ENCODE measurements around the gene RTN4R. TPM values are rescaled to one million over a fixed set of nuclear protein-coding genes. Genes with fewer than 3 reads are reported as not detected.

Gene RTN4R
- total and polyA plus RNA-seq, 9 of the 15 experiments (the other 6 are each of a cell fraction or from before 2014, with no cell fraction given): 0.04 to 2.8 (median 1.4) TPM; not detected in 3

DNA sequence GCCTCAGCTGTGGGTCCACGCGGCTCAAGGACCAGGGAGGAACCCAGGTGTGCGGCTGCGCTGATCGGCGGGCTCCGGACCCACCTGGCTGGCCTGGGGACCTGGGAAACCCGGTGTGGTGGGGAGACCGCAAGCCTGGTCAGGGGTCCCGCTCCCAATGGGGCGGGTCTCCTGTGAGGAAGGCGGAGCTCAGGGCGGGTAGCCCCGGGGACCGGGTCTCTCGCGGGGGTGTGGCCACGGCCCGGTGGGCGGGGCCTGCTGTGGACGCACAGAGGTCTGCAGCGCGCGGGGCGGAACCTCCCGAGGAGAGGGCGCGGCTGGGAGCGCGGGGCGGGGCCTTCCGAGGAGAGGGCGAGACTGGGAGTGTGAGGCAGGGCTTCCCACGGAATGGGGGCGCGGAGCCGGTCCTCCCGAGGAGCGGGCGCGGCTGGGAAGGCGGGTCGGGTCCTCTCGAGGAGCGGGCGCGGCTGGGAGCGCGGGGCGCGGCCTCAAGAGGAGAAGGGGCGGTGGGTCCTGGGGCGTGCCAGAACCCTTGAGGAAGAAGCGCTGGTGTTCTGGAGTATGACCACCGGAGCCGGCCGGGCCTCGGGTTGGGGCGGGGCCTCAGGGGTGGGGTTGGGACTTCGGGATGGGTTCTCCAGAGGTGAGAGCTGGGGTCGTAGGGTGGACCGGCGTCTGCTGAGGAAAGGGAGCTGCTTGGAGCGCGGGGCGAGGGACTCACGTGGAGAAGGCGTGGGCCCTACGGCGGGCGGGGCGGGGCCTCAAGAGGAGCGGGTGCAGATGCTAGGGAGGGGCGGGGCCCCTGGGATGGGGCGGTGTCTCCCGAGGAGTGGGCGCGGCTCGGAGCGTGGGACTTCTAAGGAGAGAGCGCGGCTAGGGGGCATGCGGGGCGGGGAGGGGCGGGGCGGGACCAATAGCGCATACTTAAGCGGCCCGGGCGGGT is 31.0 kb upstream of the RTN4R start (continued):
- TF ChIP-seq, protein P1, sequence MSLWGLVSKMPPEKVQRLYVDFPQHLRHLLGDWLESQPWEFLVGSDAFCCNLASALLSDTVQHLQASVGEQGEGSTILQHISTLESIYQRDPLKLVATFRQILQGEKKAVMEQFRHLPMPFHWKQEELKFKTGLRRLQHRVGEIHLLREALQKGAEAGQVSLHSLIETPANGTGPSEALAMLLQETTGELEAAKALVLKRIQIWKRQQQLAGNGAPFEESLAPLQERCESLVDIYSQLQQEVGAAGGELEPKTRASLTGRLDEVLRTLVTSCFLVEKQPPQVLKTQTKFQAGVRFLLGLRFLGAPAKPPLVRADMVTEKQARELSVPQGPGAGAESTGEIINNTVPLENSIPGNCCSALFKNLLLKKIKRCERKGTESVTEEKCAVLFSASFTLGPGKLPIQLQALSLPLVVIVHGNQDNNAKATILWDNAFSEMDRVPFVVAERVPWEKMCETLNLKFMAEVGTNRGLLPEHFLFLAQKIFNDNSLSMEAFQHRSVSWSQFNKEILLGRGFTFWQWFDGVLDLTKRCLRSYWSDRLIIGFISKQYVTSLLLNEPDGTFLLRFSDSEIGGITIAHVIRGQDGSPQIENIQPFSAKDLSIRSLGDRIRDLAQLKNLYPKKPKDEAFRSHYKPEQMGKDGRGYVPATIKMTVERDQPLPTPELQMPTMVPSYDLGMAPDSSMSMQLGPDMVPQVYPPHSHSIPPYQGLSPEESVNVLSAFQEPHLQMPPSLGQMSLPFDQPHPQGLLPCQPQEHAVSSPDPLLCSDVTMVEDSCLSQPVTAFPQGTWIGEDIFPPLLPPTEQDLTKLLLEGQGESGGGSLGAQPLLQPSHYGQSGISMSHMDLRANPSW (CRISPR knock-in tag; IDR thresholded peaks at IDR 0.05): peak; percentile 95
- no peak for TF ChIP-seq PYGO2 (tag; IDR thresholded peaks at IDR 0.05)
- no peak for TF ChIP-seq RBM39 (optimal IDR thresholded peaks at IDR 0.05; ENCODE audit: low read depth, low read length)
- peak in 1 of 2 experiments; percentile 85; a peak in 2 of 4 replicates for TF ChIP-seq SRF (CRISPR knock-in tag; IDR thresholded peaks at IDR 0.05)
- no peak for TF ChIP-seq ARID2 (IDR thresholded peaks at IDR 0.05)
- TF ChIP-seq SRSF3 (IDR thresholded peaks at IDR 0.05; ENCODE audit: insufficient read depth, low read length): no peak
- peak; percentile 67 for TF ChIP-seq SETDB1 (IDR thresholded peaks at IDR 0.05; ENCODE audit: low read length)
- no peak for TF ChIP-seq MCM7 (IDR thresholded peaks at IDR 0.05)
- no peak for TF ChIP-seq NELFE (IDR thresholded peaks at IDR 0.05; ENCODE audit: insufficient read depth, insufficient read length)
- TF ChIP-seq, protein P2, sequence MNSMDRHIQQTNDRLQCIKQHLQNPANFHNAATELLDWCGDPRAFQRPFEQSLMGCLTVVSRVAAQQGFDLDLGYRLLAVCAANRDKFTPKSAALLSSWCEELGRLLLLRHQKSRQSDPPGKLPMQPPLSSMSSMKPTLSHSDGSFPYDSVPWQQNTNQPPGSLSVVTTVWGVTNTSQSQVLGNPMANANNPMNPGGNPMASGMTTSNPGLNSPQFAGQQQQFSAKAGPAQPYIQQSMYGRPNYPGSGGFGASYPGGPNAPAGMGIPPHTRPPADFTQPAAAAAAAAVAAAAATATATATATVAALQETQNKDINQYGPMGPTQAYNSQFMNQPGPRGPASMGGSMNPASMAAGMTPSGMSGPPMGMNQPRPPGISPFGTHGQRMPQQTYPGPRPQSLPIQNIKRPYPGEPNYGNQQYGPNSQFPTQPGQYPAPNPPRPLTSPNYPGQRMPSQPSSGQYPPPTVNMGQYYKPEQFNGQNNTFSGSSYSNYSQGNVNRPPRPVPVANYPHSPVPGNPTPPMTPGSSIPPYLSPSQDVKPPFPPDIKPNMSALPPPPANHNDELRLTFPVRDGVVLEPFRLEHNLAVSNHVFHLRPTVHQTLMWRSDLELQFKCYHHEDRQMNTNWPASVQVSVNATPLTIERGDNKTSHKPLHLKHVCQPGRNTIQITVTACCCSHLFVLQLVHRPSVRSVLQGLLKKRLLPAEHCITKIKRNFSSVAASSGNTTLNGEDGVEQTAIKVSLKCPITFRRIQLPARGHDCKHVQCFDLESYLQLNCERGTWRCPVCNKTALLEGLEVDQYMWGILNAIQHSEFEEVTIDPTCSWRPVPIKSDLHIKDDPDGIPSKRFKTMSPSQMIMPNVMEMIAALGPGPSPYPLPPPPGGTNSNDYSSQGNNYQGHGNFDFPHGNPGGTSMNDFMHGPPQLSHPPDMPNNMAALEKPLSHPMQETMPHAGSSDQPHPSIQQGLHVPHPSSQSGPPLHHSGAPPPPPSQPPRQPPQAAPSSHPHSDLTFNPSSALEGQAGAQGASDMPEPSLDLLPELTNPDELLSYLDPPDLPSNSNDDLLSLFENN (IDR thresholded peaks at IDR 0.05; ENCODE audit: low read depth in 2 of 2, low read length in 2 of 2): no peak
- TF ChIP-seq TEAD1 (CRISPR knock-in tag; IDR thresholded peaks at IDR 0.05): peak in 1 of 2 experiments; percentile 78; a peak in 2 of 4 replicates
- TF ChIP-seq CHD2 (IDR thresholded peaks at IDR 0.05; ENCODE audit: low read depth, low read length): peak; percentile 28; the same call in 1 of the 2 replicates
- TF ChIP-seq, protein P3, sequence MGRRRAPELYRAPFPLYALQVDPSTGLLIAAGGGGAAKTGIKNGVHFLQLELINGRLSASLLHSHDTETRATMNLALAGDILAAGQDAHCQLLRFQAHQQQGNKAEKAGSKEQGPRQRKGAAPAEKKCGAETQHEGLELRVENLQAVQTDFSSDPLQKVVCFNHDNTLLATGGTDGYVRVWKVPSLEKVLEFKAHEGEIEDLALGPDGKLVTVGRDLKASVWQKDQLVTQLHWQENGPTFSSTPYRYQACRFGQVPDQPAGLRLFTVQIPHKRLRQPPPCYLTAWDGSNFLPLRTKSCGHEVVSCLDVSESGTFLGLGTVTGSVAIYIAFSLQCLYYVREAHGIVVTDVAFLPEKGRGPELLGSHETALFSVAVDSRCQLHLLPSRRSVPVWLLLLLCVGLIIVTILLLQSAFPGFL (CRISPR knock-in tag; IDR thresholded peaks at IDR 0.05): no peak
- TF ChIP-seq PRPF4 (IDR thresholded peaks at IDR 0.05; ENCODE audit: insufficient read depth, low read depth, low read length, poor library complexity, severe bottlenecking): no peak
- 0 out of 2 replicates have a peak, but pooled peaks have one; percentile 43 for TF ChIP-seq TGIF2 (CRISPR knock-in tag; IDR thresholded peaks at IDR 0.05)
- peak; percentile 45; the same call in 1 of the 2 replicates for TF ChIP-seq OTX1 (CRISPR knock-in tag; IDR thresholded peaks at IDR 0.05)
- no peak for TF ChIP-seq SMARCB1 (IDR thresholded peaks at IDR 0.05; ENCODE audit: insufficient read length, low read depth)
- TF ChIP-seq MEIS2 (IDR thresholded peaks at IDR 0.05; ENCODE audit: partially characterized antibody): no peak

Measured in K562 (cell line).